Stimulated activated CD8-positive, alpha-beta memory T cell treated with anti-CD3 and anti-CD28 coated beads, Interleukin-15, amount 100 ng/mL, for 24 hours (primary cell): Measurements from ENCODE around the gene IMMP2L.

Experiments used
- DNase-seq: peaks from one replicate; pipeline ENCODE4 v3.0.0-alpha.2; 2020; ENCODE audit warnings: low read depth

IMMP2L gene

DNA sequence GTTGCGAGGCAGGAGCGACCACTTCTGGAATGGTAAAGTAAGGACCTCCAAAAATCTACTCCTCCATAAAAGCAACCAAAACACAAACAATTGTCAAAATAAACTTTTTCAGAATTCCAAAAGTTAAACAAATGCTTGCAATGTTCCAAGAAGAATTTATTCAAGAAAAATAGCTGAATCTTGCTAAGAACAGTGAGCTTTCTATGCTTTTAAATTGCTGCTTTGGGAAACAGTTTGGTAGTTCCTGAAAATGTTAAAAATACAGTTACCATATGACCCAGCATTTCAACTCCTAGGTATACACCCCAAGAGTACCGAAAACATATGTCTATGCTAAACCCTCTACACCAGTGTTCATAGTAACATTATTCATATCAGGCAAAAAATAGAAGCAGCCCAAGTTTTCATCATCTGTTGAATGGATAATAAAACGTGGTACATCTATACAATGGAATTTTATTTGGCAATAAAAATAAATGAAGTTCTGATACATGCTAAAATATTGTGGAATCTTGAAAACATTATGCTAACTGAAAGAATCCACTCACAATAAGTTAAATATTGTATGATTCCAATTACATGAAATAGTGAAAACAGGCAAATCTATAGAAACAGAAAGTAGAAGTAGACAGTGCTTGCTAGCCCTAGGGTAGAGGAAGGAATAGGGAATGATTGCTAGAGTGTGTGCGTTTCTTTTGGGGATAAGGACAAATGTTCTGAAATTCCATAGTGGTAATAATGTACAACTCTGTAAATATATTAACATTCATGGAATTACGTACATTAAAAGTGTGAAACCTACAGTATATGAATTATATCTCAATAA lies 414.4 kb downstream of the IMMP2L start:
- DNase-seq = no peak

GRCh38 chr7:111146136-111146535 lies 416.2 kb downstream of the IMMP2L start:
- DNase-seq = no peak

DNA sequence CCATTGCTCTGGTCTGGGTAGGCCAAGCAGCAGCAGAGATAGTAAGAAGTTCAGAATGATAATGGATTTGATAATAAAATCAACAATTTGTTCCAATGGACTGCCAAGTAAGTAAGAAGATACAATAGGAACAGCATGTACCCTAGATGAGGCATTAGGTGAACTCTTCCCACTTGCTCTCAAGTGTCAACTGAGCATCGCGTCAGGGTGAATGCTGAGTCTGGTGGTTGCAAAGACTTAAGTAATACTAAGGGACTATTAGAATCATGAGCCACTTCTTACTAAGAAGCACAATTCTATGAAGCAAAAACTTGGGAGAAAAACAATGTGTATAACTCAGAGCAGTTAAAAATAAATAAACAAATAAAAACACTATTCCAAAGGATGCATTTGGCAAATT lies 416.8 kb downstream of the IMMP2L start:
- no peak for DNase-seq

DNA sequence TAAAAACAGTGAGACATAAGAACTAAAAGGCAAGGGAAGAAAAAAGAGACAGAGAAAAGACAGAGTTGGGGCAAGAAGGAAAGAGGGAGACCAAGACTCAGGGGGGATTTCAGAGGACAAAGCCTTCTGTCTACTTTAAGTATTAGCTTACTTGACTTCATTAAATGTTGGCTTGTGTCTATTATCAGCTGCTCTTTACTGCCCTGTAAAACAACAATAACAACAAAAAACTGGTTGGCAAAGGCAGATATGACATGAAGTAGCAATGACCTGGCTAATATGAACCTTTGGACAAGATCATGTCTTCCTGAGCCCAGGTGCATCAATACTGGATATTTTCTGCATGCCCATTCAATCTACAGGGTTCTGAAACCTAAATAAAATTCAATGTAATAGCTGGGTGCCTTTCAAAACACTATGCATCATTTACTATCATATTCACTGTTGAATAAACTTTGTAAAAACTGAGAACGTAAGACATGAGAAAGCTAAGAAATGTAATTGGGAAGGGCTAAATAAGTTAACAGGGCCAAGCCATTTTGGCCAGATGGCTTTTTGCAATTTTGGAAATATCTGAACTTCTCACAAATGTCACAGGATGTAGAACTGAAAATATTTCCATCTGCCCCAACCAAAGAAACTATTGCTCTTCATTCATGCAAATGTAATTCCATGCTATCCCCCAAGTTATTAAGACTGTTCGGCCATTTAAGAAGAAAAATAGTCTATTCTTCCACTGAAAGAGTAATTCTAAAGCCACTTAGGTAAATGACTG lies 422.0 kb downstream of the IMMP2L start:
- DNase-seq = no peak

DNA sequence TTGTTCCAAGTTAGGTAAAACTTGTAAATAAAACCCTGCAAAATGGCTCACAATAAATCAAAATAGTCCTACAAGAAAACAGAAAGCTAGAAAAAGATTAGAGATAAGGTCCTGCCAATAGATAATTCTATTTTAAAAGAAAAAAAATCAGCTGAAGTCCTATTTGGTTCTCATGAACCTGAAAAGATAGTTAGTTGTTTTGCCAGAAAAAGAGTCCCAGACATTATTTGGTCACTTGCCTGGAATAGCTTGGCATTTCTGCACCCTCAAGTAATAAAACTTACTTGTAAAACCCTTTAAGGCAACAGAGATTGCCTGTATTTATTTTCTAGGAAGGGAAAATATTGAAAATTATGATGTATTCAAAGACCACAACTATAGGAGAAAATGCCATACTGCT lies 423.7 kb downstream of the IMMP2L start:
- no peak for DNase-seq

GRCh38 chr7:111138193-111138569 lies 424.1 kb downstream of the IMMP2L start:
- no peak for DNase-seq

- no peak for DNase-seq
Observed at GRCh38 chr7:111137296-111138192, 424.7 kb downstream of the IMMP2L start.

DNA sequence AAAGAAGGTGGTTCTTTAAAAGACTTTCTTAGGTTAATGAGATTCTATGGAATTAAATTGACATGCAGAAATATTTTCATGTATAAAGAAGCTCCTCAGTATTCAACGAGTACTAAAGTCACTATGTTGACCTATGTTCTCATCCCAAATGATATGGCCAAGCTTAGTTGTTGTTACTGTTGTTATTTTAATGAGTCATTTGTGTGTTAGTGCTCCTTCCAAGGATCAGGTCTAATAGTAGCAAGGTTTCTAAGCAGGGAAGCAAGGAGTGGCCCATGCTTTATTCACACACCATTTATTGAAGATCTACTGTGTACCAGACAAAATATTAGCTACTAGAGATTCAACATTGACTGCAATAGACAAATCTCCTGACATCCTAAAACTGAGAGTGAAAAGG lies 429.5 kb downstream of the IMMP2L start:
- DNase-seq = no peak

DNA sequence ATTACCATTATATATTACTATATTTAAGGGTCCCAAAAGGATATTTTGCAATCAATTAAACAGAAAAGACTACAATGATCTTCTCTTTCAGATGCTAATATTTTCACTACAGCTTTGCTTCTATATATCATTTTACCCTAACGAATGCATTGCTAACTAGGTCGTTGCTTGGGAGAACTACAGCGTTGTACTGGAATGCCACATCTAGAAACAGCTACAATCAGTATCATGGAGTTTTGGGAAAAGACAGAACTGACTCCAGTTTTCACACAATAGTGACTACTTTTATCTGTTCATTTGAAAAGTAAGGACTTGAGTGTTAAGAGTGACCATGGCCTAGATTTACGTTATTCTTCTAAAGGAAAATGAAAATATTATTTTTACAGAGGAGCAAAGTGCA lies 432.9 kb downstream of the IMMP2L start:
- no peak for DNase-seq

DNA sequence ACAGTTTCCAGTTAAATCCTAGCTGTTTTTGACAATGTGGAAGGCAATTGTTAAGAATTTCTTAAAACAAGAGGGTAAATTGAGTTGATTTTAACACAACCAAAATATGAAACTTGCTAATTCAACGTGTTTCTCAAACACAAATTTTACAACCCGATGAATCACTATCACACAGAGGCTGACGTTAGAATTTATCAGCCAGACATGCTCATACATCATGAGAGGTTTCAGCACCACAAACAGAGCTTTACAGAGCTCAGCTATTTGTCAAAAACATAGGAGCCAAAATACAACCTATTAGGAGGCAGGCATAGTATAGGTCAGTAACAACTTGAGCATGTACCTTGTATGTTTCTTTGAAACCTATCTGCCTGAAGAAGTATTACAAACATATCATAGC lies 435.3 kb downstream of the IMMP2L start:
- no peak for DNase-seq

DNA sequence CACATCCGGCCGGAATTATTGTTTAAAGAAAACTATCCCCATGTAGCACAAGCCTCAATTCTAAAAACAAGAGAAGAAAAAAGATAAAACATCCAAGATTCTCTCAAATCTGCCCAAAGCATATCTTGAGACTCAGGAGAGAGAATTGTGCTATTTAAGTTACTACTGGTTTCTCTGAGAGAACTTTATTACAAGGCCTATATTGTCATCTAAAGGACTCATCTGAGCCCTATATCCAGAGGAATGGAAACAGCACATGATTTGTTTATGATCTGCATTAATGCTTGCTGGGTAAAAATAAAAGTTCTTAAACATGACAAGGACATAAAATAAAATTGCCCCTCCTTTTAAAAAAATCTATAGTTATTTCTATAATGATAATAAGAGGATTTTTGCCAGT lies 446.3 kb downstream of the IMMP2L start:
- DNase-seq = no peak

- DNase-seq = no peak
Observed at GRCh38 chr7:111113263-111114017, 448.9 kb downstream of the IMMP2L start.

DNA sequence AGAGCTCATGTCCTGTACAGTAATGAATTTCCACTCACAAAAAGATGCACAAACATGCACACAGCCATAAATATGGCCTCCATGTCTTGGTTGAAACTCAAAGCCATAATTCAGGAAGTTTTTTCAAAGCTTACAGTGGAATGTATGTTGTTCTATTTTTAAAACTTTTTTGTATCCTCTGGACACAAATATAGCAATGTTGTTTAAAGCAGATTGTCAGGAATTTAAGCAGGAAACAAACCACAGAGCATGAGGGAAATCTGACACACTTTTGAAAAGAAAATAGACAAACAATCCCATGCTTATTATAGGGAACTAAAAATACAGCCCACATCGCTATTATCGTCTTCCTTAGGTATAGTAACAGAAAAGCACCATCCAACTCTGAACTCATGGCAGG lies 449.9 kb downstream of the IMMP2L start:
- DNase-seq = no peak

DNA sequence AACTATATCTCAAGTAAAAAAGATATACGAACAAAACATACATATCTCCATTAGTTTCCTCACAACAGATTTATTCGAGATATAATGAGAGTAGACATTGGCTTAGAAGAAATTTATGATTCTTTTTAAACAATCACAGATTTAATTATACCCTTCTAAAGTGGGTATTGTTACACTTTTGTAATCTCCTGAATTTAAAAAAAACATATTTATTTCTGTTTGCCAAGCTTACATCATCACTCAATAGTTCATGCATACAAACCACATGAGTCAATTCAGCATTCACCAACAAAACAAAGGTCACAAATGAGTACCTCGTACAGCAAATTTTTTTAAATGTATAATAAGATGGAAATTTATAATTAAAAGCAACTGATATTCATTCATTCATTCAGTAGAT lies 453.8 kb downstream of the IMMP2L start:
- DNase-seq = no peak

- no peak for DNase-seq
Observed at GRCh38 chr7:111108000-111108399, 454.3 kb downstream of the IMMP2L start.

DNA sequence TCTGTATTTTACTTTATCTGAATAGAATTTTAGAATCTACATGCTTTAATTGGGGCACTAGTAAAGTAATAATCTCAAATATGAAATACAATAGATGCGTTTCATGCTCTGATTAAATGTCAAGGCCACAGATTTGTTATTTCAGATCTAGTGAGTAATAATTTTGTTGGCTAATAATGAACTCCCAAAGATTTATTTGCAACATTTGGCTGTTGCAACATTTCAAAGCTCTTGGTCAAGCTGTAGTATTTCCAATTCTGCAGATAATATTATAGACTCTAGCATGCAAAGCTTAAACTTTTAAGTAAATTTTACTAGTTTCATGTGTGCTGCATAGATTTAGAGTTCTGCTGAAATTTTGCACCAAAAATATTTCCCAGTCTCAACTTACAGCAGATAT lies 454.7 kb downstream of the IMMP2L start:
- DNase-seq = no peak

DNA sequence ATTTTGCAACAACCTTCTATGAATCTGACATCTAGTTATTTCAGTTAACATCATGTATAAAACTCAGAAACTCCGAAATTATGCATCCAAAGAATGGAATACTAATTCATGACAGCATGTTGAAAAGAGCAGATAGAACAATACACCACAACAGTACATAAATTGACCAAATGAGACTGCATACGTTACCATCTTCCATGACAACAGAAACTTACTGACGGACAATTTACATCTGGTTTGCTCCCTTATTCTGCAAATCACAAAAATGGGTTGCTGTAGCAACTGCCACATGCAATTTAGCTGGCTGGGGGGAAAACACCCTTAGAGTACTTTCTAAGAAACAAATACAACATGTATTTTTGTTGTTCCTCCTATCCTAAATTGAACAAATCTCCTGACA lies 457.0 kb downstream of the IMMP2L start:
- DNase-seq = no peak

GRCh38 chr7:111104710-111105109 lies 457.6 kb downstream of the IMMP2L start:
- DNase-seq = no peak

- no peak for DNase-seq
Observed at GRCh38 chr7:111103678-111104274, 458.5 kb downstream of the IMMP2L start.

DNA sequence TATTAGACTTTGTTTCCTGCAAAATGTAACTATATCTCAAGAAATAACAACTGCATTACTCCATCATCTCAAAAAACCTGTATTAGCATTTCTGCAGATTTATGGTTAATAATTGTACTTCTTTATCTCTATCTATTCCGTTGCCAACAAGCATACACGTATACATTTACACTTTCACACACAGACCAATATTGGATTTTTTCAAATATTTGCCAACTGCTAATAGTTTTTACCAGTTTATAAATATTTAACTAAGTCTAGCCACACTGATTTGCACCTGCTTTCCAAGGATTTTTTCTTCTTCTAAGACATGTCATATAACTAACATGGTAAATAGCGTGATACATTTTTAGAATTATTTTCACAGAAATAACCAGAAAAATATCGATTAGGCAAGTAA lies 459.2 kb downstream of the IMMP2L start:
- DNase-seq = no peak

DNA sequence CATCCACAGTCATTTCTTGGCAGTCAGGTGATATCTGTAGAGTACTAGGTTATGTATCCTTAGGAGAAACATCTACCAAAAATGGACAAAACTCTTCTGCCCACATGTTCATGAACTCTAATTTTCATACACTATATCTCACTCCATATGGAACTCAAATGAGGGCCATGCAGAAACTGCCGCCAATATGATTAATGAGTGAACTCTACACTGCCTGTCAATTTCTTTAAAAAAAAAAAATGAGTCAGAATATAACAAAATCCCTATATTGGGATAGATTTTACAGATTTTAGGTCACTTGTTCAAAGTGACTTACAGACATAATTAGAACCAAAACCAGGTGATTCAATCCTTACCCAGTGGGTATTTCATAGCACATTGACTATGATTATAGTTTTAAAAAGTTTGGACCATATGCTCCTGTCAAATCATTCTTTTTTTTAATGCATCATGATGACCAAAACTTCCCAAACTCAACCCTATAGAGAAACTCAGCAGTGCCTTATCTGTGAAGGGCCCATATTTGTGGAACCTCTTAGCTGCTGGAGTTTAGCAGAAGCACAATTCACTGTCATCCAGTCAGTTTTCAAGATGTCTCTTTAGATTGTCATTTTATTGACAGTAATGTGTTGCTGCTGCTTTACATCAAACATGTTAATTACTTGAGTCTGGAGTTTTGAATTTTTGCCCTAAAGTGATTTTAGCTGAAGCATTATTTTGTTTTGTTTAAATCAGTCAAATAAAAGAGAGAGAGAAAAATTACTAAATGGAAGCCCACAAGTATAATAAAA lies 460.2 kb downstream of the IMMP2L start:
- no peak for DNase-seq
